Mesenchymal stem cell (in vitro differentiated cells and primary cell): ENCODE data around the gene DOCK3.

Source experiments
- DNase-seq: peaks from one replicate; pipeline ENCODE4 v3.0.0-alpha.2; 2013
- H2AFZ ChIP-seq: one replicate; pipeline ENCODE4 v1.6.1; 2013; ENCODE audit warnings: low read depth, mild to moderate bottlenecking, control low read depth, inconsistent platforms, low read length, moderate library complexity
- H2AK5ac ChIP-seq: 2 replicates; pipeline ENCODE4 v1.6.1; 2013; ENCODE audit warnings: low read length, moderate library complexity, mild to moderate bottlenecking, inconsistent platforms; ENCODE audit not compliant: severe bottlenecking
- H2BK120ac ChIP-seq: one replicate; pipeline ENCODE4 v1.6.1; 2013; ENCODE audit warnings: low read depth, mild to moderate bottlenecking, inconsistent platforms, low read length, moderate library complexity
- H2BK12ac ChIP-seq, 2 experiments: one replicate each; pipeline ENCODE4 v1.6.1; 2013; ENCODE audit warnings: inconsistent platforms in 2 of 2, low read length in 2 of 2, mild to moderate bottlenecking in 2 of 2, moderate library complexity in 2 of 2, control low read depth in 1 of 2
- H2BK15ac ChIP-seq: one replicate; pipeline ENCODE4 v1.6.1; 2013; ENCODE audit warnings: mild to moderate bottlenecking, low read depth, inconsistent platforms; ENCODE audit not compliant: poor library complexity, severe bottlenecking
- H2BK5ac ChIP-seq: 2 replicates; pipeline ENCODE4 v1.6.1; 2013; ENCODE audit warnings: low read depth, mild to moderate bottlenecking, low read length, control low read depth, inconsistent platforms; ENCODE audit not compliant: poor library complexity, severe bottlenecking
- H3K14ac ChIP-seq, 2 experiments: one replicate each; pipeline ENCODE4 v1.6.1; 2013; ENCODE audit warnings: inconsistent platforms in 2 of 2, low read length in 2 of 2, control low read depth in 1 of 2, mild to moderate bottlenecking in 1 of 2, moderate library complexity in 1 of 2
- H3K18ac ChIP-seq, 2 experiments: one replicate each; pipeline ENCODE4 v1.6.1; 2013; ENCODE audit warnings: inconsistent platforms in 2 of 2, low read length in 2 of 2, control low read depth in 1 of 2, low read depth in 1 of 2, mild to moderate bottlenecking in 1 of 2
- H3K23ac ChIP-seq, 2 experiments: one replicate each; pipeline ENCODE4 v1.6.1; 2013; ENCODE audit warnings: inconsistent platforms in 2 of 2, low read length in 2 of 2, mild to moderate bottlenecking in 2 of 2, moderate library complexity in 2 of 2, control low read depth in 1 of 2
- H3K27ac ChIP-seq: 2 replicates; pipeline ENCODE4 v1.5.1; 2013; ENCODE audit warnings: mild to moderate bottlenecking, moderate library complexity, low read length, control low read depth, inconsistent platforms; ENCODE audit not compliant: poor library complexity, severe bottlenecking
- H3K27me3 ChIP-seq, 2 experiments: 2 replicates each; pipeline versions ENCODE4 v1.6.1 to v1.7.0; 2013; ENCODE audit warnings: low read length in 2 of 2, mild to moderate bottlenecking in 2 of 2, moderate library complexity in 2 of 2, control low read depth in 1 of 2, inconsistent platforms in 1 of 2; ENCODE audit not compliant: control insufficient read depth in 1 of 2, insufficient read depth in 1 of 2
- H3K36me3 ChIP-seq, 2 experiments: 2 replicates each; pipeline versions ENCODE4 v1.6.1 to v1.7.0; 2013; ENCODE audit warnings: low read length in 2 of 2, control low read depth in 1 of 2, inconsistent platforms in 1 of 2, low read depth in 1 of 2, mild to moderate bottlenecking in 1 of 2; ENCODE audit not compliant: insufficient read depth in 2 of 2, control insufficient read depth in 1 of 2
- H3K4ac ChIP-seq, 2 experiments: one replicate each; pipeline ENCODE4 v1.6.1; 2013; ENCODE audit warnings: inconsistent platforms in 2 of 2, low read length in 2 of 2, mild to moderate bottlenecking in 2 of 2, moderate library complexity in 2 of 2, control low read depth in 1 of 2, low read depth in 1 of 2
- H3K4me1 ChIP-seq: 2 replicates; pipeline ENCODE4 v1.6.1; 2013; ENCODE audit warnings: low read depth, low read length, control low read depth; ENCODE audit not compliant: control insufficient read depth, insufficient read depth
- H3K4me2 ChIP-seq: 2 replicates; pipeline ENCODE4 v1.6.1; 2013; ENCODE audit warnings: low read length, mild to moderate bottlenecking, inconsistent platforms; ENCODE audit not compliant: poor library complexity, severe bottlenecking
- H3K4me3 ChIP-seq, 2 experiments: 2 replicates each; pipeline versions ENCODE4 v1.5.1 to v1.7.0; 2013; ENCODE audit warnings: low read length in 2 of 2, mild to moderate bottlenecking in 2 of 2, control low read depth in 1 of 2, low read depth in 1 of 2; ENCODE audit not compliant: insufficient read depth in 1 of 2
- H3K79me1 ChIP-seq: replicated peaks from 2 replicates; pipeline ENCODE4 v1.6.1; 2013; ENCODE audit warnings: mild to moderate bottlenecking, control low read depth, low read length, inconsistent platforms; ENCODE audit not compliant: poor library complexity, severe bottlenecking
- H3K9ac ChIP-seq: 2 replicates; pipeline ENCODE4 v1.7.0; 2013; ENCODE audit warnings: mild to moderate bottlenecking, low read length, moderate library complexity
- H3K9me3 ChIP-seq: 2 replicates; pipeline ENCODE4 v1.7.0; 2013; ENCODE audit warnings: mild to moderate bottlenecking, low read length; ENCODE audit not compliant: control insufficient read depth
- H4K8ac ChIP-seq: one replicate; pipeline ENCODE4 v1.6.1; 2013; ENCODE audit warnings: inconsistent platforms, mild to moderate bottlenecking, low read length, moderate library complexity
- H4K91ac ChIP-seq: one replicate; pipeline ENCODE4 v1.6.1; 2013; ENCODE audit warnings: mild to moderate bottlenecking, low read length, inconsistent platforms
- WGBS: methylation state at CpG from one replicate; pipeline ENCODE4 v1.1.7; 2013; ENCODE audit warnings: mixed read lengths; 5-methylcytosine and 5-hydroxymethylcytosine counted together

Gene DOCK3

DNA sequence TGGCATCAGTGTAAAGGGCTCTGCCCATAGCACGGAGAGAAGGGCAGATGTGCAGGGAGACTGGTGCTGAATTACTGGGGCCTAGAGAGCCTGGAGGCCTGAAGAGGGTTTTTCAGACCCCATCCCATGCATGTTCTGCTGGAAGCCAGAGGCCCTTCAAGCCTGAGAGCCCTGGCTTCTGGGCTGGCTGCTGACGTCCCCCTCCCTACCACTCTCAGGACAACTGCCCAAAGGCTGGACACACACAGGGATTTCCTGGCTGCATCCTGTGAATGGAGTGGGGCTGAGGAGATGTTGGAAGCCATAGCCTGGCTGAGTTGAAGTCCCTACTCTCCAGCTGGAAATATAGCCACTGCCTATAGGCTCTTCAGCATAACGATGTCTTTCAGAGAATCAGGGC, 16.9 kb upstream of the DOCK3 start:
- Histone ChIP-seq H4K8ac (no peak overlapping the region), H2AK5ac (no peak overlapping the region), H3K4ac (no peak overlapping the region), H3K4me2 (no peak overlapping the region), H3K9me3 (no peaks in the 10 kb centered on the region), H2BK15ac (no peak overlapping the region), H3K9ac (no peak overlapping the region), H3K14ac (no peak overlapping the region), H2BK5ac (no peak overlapping the region), H2BK120ac (no peak overlapping the region), H3K36me3 (no peaks in the 10 kb centered on the region), H3K79me1 (no peaks in the 10 kb centered on the region), H3K4me3 (no peak overlapping the region), H3K27ac (no peak overlapping the region), H3K27me3 (peaks cover 0 to 30% of the 10 kb centered on the region in 2 experiments), H4K91ac (no peak overlapping the region), H2BK12ac (no peak overlapping the region), H2AFZ (no peak overlapping the region), H3K4me1 (no peaks in the 10 kb centered on the region), H3K18ac (no peak overlapping the region), H3K23ac (no peak overlapping the region)
- 97% methylated on average over 2 of the region's 3 CpGs for WGBS
- DNase-seq, result no peak

DNA sequence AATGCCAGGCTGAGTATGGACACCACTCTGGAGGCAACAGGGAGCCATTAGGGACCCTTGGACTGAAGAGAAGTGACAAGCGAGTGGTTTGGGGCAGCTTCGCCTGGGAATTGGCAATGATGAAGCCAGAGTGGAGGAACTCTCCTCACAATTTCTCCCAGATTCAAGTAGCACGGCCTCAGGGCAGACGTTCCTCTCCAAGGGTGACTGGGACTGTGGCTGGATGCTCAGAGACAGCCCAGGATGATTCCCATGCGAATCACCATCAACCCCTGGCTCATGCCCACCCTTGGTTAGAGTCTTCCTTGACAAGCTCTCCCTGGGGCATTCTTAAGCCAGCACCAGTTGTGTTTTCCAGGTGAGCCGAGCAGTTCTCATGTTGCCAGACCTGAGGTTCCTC, 16.3 kb upstream of the DOCK3 start:
- H2AK5ac ChIP-seq, result no peak overlapping the region
- no peak overlapping the region for H2BK5ac ChIP-seq
- H3K79me1 ChIP-seq, result no peaks in the 10 kb centered on the region
- no peak overlapping the region for H3K4ac ChIP-seq
- no peak overlapping the region for H3K9ac ChIP-seq
- no peak overlapping the region for H3K4me3 ChIP-seq
- no peak overlapping the region for H3K14ac ChIP-seq
- H2BK12ac ChIP-seq, result no peak overlapping the region
- H3K18ac ChIP-seq, result no peak overlapping the region
- H3K4me1 ChIP-seq, result no peaks in the 10 kb centered on the region
- no peak overlapping the region for H2AFZ ChIP-seq
- H4K8ac ChIP-seq, result no peak overlapping the region
- no peak overlapping the region for H3K4me2 ChIP-seq
- no peaks in the 10 kb centered on the region for H3K9me3 ChIP-seq
- H2BK120ac ChIP-seq, result no peak overlapping the region
- H3K36me3 ChIP-seq, result no peaks in the 10 kb centered on the region
- no peak overlapping the region for H3K27ac ChIP-seq
- H2BK15ac ChIP-seq, result no peak overlapping the region
- H4K91ac ChIP-seq, result no peak overlapping the region
- H3K23ac ChIP-seq, result no peak overlapping the region
- peaks cover 0 to 26% of the 10 kb centered on the region in 2 experiments for H3K27me3 ChIP-seq
- DNase-seq, result no peak
- whole genome bisulfite sequencing, result 87% methylated on average over 6 of the region's 6 CpGs

GRCh38 chr3:50658831-50659230, 15.9 kb upstream of the DOCK3 start:
- Histone ChIP-seq H3K9ac (no peak overlapping the region), H3K4ac (no peak overlapping the region)
- WGBS, result 87% methylated on average over 3 of the region's 3 CpGs

GRCh38 chr3:50660386-50660785, 14.3 kb upstream of the DOCK3 start:
- H3K18ac ChIP-seq, result no peak overlapping the region
- H3K27ac ChIP-seq, result no peak overlapping the region
- no peak overlapping the region for H2BK5ac ChIP-seq
- DNase-seq, result no peak
- H3K14ac ChIP-seq, result no peak overlapping the region
- H3K79me1 ChIP-seq, result no peaks in the 10 kb centered on the region
- no peak overlapping the region for H2BK15ac ChIP-seq
- H3K4me2 ChIP-seq, result no peak overlapping the region
- no peaks in the 10 kb centered on the region for H3K4me1 ChIP-seq
- H2BK120ac ChIP-seq, result no peak overlapping the region
- H2AFZ ChIP-seq, result no peak overlapping the region
- H4K91ac ChIP-seq, result no peak overlapping the region
- no peak overlapping the region for H3K23ac ChIP-seq
- no peak overlapping the region for H3K9ac ChIP-seq
- H3K36me3 ChIP-seq, result no peaks in the 10 kb centered on the region
- H3K9me3 ChIP-seq, result no peaks in the 10 kb centered on the region
- H4K8ac ChIP-seq, result no peak overlapping the region
- peaks cover 0 to 18% of the 10 kb centered on the region in 2 experiments for H3K27me3 ChIP-seq
- no peak overlapping the region for H3K4me3 ChIP-seq
- 90% methylated on average over 10 of the region's 10 CpGs for WGBS
- no peak overlapping the region for H2AK5ac ChIP-seq
- H3K4ac ChIP-seq, result no peak overlapping the region
- no peak overlapping the region for H2BK12ac ChIP-seq

More at GRCh38 chr3:50658831-50659230, 15.9 kb upstream of the DOCK3 start:
- peaks cover 0 to 24% of the 10 kb centered on the region in 2 experiments for H3K27me3 ChIP-seq
- no peak overlapping the region for H4K8ac ChIP-seq
- H2AFZ ChIP-seq, result no peak overlapping the region
- DNase-seq, result no peak
- no peaks in the 10 kb centered on the region for H3K9me3 ChIP-seq
- no peak overlapping the region for H2BK12ac ChIP-seq
- H3K18ac ChIP-seq, result no peak overlapping the region
- no peaks in the 10 kb centered on the region for H3K79me1 ChIP-seq
- no peak overlapping the region for H4K91ac ChIP-seq
- no peak overlapping the region for H3K23ac ChIP-seq
- no peak overlapping the region for H2BK15ac ChIP-seq
- H3K27ac ChIP-seq, result no peak overlapping the region
- H3K14ac ChIP-seq, result no peak overlapping the region
- no peak overlapping the region for H3K4me2 ChIP-seq
- no peak overlapping the region for H2BK120ac ChIP-seq
- H2AK5ac ChIP-seq, result no peak overlapping the region
- no peak overlapping the region for H2BK5ac ChIP-seq
- H3K4me3 ChIP-seq, result no peak overlapping the region
- H3K4me1 ChIP-seq, result no peaks in the 10 kb centered on the region
- no peaks in the 10 kb centered on the region for H3K36me3 ChIP-seq
